Measurements from ENCODE around the gene SAMD5. TPM values are rescaled to one million over a fixed set of nuclear protein-coding genes. Genes with fewer than 3 reads are reported as not detected.

Gene SAMD5
- total and polyA plus RNA-seq, 2 experiments from 2014 or later, result 0.03 TPM; not detected in 1

GRCh38 chr6:147515327-147515726 is 6.8 kb downstream of the SAMD5 start:
- Histone ChIP-seq H4K20me1 (replicated peaks; ENCODE audit: insufficient read depth) (no peaks in the 10 kb centered on the region; the same call in 1 of the 2 replicates), H3F3A (replicated peaks; ENCODE audit: low read depth) (no peaks in the 10 kb centered on the region), H3K4me2 (no peak overlapping the region), H3K4me3 (no peak overlapping the region), H3K9me2 (ENCODE audit: insufficient read depth) (no peaks in the 10 kb centered on the region), H3K27ac (ENCODE audit: low read depth) (no peak overlapping the region), H3K36me3 (ENCODE audit: insufficient read depth) (no peaks in the 10 kb centered on the region), H3K79me2 (replicated peaks; ENCODE audit: insufficient read depth) (no peaks in the 10 kb centered on the region), H3K27me3 (ENCODE audit: insufficient read depth) (peaks cover 38% of the 10 kb centered on the region), H3K4me1 (ENCODE audit: insufficient read depth) (no peaks in the 10 kb centered on the region), H2AFZ (no peak overlapping the region)
- Mint-ChIP-seq H3K36me3 (ENCODE audit: low read depth) (no peaks in the 10 kb centered on the region), H3K4me3 (no peak overlapping the region), H3K27me3 (ENCODE audit: insufficient read depth, low read depth, poor library complexity) (peaks cover 21% of the 10 kb centered on the region), H3K4me1 (peaks cover 4% of the 10 kb centered on the region; the same call in 2 of the 3 replicates), H3K27ac (no peak overlapping the region), H3K9me3 (no peaks in the 10 kb centered on the region)
- no peak for ATAC-seq
- DNase-seq (ENCODE audit: low spot score), result no peak
- no peak for TF ChIP-seq NANOG (IDR thresholded peaks at IDR 0.05; ENCODE audit: borderline replicate concordance)

DNA sequence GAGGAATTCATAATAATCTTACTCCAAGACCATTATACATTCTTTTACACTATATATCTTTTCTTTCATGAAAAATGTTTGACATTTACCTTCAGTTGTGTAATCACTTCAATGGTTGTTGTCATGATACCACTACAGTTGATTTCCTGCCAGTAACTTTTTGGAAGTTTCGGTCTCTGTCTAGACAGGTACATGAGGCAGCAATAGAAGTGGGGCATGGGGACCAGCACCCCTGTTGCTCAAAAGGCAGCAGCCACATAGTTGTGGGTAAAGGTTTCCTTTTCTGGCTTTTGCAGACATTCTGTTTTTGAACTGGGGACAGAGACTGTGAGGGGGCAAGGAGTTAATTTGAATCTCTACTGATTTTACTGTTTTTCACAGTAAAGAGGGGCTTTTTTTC is 14.1 kb downstream of the SAMD5 start:
- H3K27ac ChIP-seq (ENCODE audit: low read depth), result no peak overlapping the region
- no peak overlapping the region for H3K4me3 ChIP-seq
- Mint-ChIP-seq H3K27ac (no peak overlapping the region), H3K36me3 (ENCODE audit: low read depth) (no peaks in the 10 kb centered on the region), H3K27me3 (ENCODE audit: insufficient read depth, low read depth, poor library complexity) (no peaks in the 10 kb centered on the region), H3K9me3 (no peaks in the 10 kb centered on the region), H3K4me3 (no peak overlapping the region), H3K4me1 (peaks cover 5% of the 10 kb centered on the region; the same call in 2 of the 3 replicates)
- no peaks in the 10 kb centered on the region for H3K4me1 ChIP-seq (ENCODE audit: insufficient read depth)
- H3K36me3 ChIP-seq (ENCODE audit: insufficient read depth), result no peaks in the 10 kb centered on the region
- H3K9me2 ChIP-seq (ENCODE audit: insufficient read depth), result no peaks in the 10 kb centered on the region
- no peaks in the 10 kb centered on the region for H3F3A ChIP-seq (replicated peaks; ENCODE audit: low read depth)
- H2AFZ ChIP-seq, result no peak overlapping the region
- TF ChIP-seq, protein P1, sequence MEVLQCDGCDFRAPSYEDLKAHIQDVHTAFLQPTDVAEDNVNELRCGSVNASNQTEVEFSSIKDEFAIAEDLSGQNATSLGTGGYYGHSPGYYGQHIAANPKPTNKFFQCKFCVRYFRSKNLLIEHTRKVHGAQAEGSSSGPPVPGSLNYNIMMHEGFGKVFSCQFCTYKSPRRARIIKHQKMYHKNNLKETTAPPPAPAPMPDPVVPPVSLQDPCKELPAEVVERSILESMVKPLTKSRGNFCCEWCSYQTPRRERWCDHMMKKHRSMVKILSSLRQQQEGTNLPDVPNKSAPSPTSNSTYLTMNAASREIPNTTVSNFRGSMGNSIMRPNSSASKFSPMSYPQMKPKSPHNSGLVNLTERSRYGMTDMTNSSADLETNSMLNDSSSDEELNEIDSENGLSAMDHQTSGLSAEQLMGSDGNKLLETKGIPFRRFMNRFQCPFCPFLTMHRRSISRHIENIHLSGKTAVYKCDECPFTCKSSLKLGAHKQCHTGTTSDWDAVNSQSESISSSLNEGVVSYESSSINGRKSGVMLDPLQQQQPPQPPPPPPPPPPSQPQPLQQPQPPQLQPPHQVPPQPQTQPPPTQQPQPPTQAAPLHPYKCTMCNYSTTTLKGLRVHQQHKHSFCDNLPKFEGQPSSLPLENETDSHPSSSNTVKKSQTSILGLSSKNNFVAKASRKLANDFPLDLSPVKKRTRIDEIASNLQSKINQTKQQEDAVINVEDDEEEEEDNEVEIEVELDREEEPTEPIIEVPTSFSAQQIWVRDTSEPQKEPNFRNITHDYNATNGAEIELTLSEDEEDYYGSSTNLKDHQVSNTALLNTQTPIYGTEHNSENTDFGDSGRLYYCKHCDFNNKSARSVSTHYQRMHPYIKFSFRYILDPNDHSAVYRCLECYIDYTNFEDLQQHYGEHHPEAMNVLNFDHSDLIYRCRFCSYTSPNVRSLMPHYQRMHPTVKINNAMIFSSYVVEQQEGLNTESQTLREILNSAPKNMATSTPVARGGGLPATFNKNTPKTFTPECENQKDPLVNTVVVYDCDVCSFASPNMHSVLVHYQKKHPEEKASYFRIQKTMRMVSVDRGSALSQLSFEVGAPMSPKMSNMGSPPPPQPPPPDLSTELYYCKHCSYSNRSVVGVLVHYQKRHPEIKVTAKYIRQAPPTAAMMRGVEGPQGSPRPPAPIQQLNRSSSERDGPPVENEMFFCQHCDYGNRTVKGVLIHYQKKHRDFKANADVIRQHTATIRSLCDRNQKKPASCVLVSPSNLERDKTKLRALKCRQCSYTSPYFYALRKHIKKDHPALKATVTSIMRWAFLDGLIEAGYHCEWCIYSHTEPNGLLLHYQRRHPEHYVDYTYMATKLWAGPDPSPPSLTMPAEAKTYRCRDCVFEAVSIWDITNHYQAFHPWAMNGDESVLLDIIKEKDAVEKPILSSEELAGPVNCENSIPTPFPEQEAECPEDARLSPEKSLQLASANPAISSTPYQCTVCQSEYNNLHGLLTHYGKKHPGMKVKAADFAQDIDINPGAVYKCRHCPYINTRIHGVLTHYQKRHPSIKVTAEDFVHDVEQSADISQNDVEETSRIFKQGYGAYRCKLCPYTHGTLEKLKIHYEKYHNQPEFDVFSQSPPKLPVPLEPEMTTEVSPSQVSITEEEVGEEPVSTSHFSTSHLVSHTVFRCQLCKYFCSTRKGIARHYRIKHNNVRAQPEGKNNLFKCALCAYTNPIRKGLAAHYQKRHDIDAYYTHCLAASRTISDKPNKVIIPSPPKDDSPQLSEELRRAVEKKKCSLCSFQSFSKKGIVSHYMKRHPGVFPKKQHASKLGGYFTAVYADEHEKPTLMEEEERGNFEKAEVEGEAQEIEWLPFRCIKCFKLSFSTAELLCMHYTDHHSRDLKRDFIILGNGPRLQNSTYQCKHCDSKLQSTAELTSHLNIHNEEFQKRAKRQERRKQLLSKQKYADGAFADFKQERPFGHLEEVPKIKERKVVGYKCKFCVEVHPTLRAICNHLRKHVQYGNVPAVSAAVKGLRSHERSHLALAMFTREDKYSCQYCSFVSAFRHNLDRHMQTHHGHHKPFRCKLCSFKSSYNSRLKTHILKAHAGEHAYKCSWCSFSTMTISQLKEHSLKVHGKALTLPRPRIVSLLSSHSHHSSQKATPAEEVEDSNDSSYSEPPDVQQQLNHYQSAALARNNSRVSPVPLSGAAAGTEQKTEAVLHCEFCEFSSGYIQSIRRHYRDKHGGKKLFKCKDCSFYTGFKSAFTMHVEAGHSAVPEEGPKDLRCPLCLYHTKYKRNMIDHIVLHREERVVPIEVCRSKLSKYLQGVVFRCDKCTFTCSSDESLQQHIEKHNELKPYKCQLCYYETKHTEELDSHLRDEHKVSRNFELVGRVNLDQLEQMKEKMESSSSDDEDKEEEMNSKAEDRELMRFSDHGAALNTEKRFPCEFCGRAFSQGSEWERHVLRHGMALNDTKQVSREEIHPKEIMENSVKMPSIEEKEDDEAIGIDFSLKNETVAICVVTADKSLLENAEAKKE (CRISPR knock-in tag; IDR thresholded peaks at IDR 0.05), result no peak
- TF ChIP-seq REST (IDR thresholded peaks at IDR 0.05; ENCODE audit: unreplicated experiment) (no peak), EZH2phosphoT487 (IDR thresholded peaks at IDR 0.05; ENCODE audit: unreplicated experiment) (no peak), ZNF114 (CRISPR knock-in tag; IDR thresholded peaks at IDR 0.05) (no peak), EZH2 (IDR thresholded peaks at IDR 0.05; ENCODE audit: low read depth, unreplicated experiment) (no peak)
- no peak overlapping the region for H3K4me2 ChIP-seq
- no peak for DNase-seq (ENCODE audit: low spot score)
- no peaks in the 10 kb centered on the region for H3K79me2 ChIP-seq (replicated peaks; ENCODE audit: insufficient read depth)
- no peaks in the 10 kb centered on the region for H4K20me1 ChIP-seq (replicated peaks; ENCODE audit: insufficient read depth)
- H3K27me3 ChIP-seq (ENCODE audit: insufficient read depth), result no peaks in the 10 kb centered on the region
- no peak for ATAC-seq

All from GM23338 (cell line).